SU-DHL-6 (cell line): ENCODE data around the gene KLRB1.

Experiments used
- CTCF ChIP-seq: fragments of 200-600 bp; sonication (generic); IDR thresholded peaks from one replicate; pipeline ENCODE4 v1.5.1; 2017; ENCODE audit warnings: antibody characterized with exemption, mild to moderate bottlenecking, low read length, moderate library complexity; ENCODE audit not compliant: insufficient read depth, poor library complexity, severe bottlenecking
- EZH2phosphoT487 ChIP-seq: fragments of 200-600 bp; sonication (generic), shearing (Covaris generic); conservative IDR thresholded peaks from 2 replicates; pipeline ENCODE4 v1.6.1; 2018; ENCODE audit warnings: mild to moderate bottlenecking, antibody characterized with exemption, low read length, moderate library complexity, mixed read lengths

- TF ChIP-seq CTCF (no peak), EZH2phosphoT487 (no peak)
These were observed 10.4 kb downstream of the KLRB1 start for GRCh38 chr12:9597365-9597764.
